Anterior cingulate cortex (tissue), 58 donors: ENCODE data around the gene SOWAHD.
"Not testable (repeated sequence)": the region's sequence is repeated elsewhere in the genome, so short reads cannot be mapped to it uniquely, and the experiment has no call there.

Experiments used
- DNase-seq, 58 donors: peaks; one replicate each; lab custom pipeline; 2025; lab: John Stamatoyannopoulos, UW

Gene SOWAHD

GRCh38 chrX:119756926-119757635 is 1.3 kb upstream of the SOWAHD start:
- no peak for DNase-seq

GRCh38 chrX:119757646-119757978 is 776 bp upstream of the SOWAHD start:
- no peak for DNase-seq

- DNase-seq, result peak in 2 of 58 donors; percentile 1 to 14
These were observed 401 bp downstream of the SOWAHD start for GRCh38 chrX:119758731-119759247.

- DNase-seq, result no peak
These were observed 919 bp downstream of the SOWAHD start for GRCh38 chrX:119759248-119759766.

- DNase-seq, result no peak
These were observed 1.9 kb downstream of the SOWAHD start for GRCh38 chrX:119760026-119760877.

GRCh38 chrX:119762718-119763117 is 4.3 kb downstream of the SOWAHD start:
- DNase-seq, result peak in 1 of 58 donors; percentile 1

GRCh38 chrX:119763181-119763580 is 4.8 kb downstream of the SOWAHD start:
- DNase-seq, result no peak

- DNase-seq, result no peak
These were observed 5.5 kb downstream of the SOWAHD start for GRCh38 chrX:119763836-119764387.

GRCh38 chrX:119768436-119768835 is 10.0 kb downstream of the SOWAHD start:
- DNase-seq, result not testable (repeated sequence)

GRCh38 chrX:119769388-119769787 is 11.0 kb downstream of the SOWAHD start:
- not testable (repeated sequence) for DNase-seq

GRCh38 chrX:119775517-119776238 is 17.3 kb downstream of the SOWAHD start:
- peak in 1 of 58 donors; percentile 2 for DNase-seq

- no peak for DNase-seq
These were observed 20.4 kb downstream of the SOWAHD start for GRCh38 chrX:119778829-119779228.

GRCh38 chrX:119783026-119783425 is 24.6 kb downstream of the SOWAHD start:
- DNase-seq, result no peak

GRCh38 chrX:119784747-119785446 is 26.5 kb downstream of the SOWAHD start:
- DNase-seq, result no peak

GRCh38 chrX:119790977-119791436 is 32.6 kb downstream of the SOWAHD start:
- peak in 21 of 58 donors; percentile 1 to 38 (median 22) for DNase-seq

GRCh38 chrX:119791437-119792231 is 33.2 kb downstream of the SOWAHD start, which contains the start of gene RPL39:
Gene RPL39 (minus strand): TSS chrX:119791630. CDS start chrX:119791576, 54 bp downstream.
- DNase-seq, result peak; percentile 12 to 87 (median 76)

GRCh38 chrX:119801253-119802221 is 43.1 kb downstream of the SOWAHD start:
- DNase-seq, result no peak
